Ovary (tissue), 3 donors: ENCODE results near the gene RSU1.

ENCODE experiments used
- EP300 ChIP-seq: sonication (generic); formaldehyde crosslinking; IDR thresholded peaks from one replicate; pipeline ENCODE4 v1.6.1; 2017; ENCODE audit warnings: antibody characterized with exemption
- POLR2A ChIP-seq: fragments of 450-650 bp; IDR thresholded peaks from one replicate; pipeline ENCODE4 v1.6.1; 2017; ENCODE audit warnings: antibody characterized with exemption, mild to moderate bottlenecking, moderate library complexity
- TF ChIP-seq, protein P1 (sequence below), 3 donors: fragments of 450-650 bp in 2 of 3; fragments of 200-600 bp in 1 of 3; IDR thresholded peaks; one replicate each; pipeline versions ENCODE4 v1.5.1 to v1.8.0; 2016 to 2022; ENCODE audit warnings: antibody characterized with exemption in 3 of 3, mild to moderate bottlenecking in 1 of 3
- donor health status: DM: no; HTN: no; CAD: no.

DNA sequence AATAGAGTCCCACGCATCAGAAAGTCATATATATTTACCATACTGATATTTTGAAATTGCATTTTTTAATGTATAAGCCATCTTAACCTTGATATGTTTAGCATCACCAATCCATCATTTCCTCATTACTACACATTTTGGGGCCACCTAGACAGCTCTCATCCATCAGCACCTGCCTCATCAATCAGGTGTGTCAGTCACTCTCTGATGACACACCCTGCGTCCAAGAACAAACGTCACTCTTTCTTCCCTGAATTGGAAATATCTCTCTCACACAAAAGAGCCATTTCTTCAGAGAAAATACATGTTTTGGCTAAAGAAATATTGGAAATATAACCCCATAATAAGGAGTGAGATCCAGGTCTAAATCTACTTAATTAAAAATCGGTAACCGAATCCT is 38.9 kb upstream of the RSU1 start:
- TF ChIP-seq, protein P1, sequence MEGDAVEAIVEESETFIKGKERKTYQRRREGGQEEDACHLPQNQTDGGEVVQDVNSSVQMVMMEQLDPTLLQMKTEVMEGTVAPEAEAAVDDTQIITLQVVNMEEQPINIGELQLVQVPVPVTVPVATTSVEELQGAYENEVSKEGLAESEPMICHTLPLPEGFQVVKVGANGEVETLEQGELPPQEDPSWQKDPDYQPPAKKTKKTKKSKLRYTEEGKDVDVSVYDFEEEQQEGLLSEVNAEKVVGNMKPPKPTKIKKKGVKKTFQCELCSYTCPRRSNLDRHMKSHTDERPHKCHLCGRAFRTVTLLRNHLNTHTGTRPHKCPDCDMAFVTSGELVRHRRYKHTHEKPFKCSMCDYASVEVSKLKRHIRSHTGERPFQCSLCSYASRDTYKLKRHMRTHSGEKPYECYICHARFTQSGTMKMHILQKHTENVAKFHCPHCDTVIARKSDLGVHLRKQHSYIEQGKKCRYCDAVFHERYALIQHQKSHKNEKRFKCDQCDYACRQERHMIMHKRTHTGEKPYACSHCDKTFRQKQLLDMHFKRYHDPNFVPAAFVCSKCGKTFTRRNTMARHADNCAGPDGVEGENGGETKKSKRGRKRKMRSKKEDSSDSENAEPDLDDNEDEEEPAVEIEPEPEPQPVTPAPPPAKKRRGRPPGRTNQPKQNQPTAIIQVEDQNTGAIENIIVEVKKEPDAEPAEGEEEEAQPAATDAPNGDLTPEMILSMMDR (IDR thresholded peaks at IDR 0.05): no peak
- TF ChIP-seq POLR2A (no peak), EP300 (no peak)
